Measurements from ENCODE around the gene CD7.

The CD7 gene

GRCh38 chr17:82328141-82328993, 11.0 kb upstream of the CD7 start:
- DNase-seq: no peak

GRCh38 chr17:82327757-82328140, 10.3 kb upstream of the CD7 start:
- no peak for DNase-seq

- no peak for DNase-seq
Observed at GRCh38 chr17:82327289-82327688, 9.9 kb upstream of the CD7 start.

GRCh38 chr17:82325286-82326180, 8.1 kb upstream of the CD7 start:
- no peak for DNase-seq

GRCh38 chr17:82324566-82325285, 7.3 kb upstream of the CD7 start:
- no peak for DNase-seq

GRCh38 chr17:82323514-82324234, 6.3 kb upstream of the CD7 start:
- DNase-seq: no peak

- DNase-seq: no peak
Observed at GRCh38 chr17:82322526-82323453, 5.4 kb upstream of the CD7 start.

- no peak for DNase-seq
Observed at GRCh38 chr17:82321947-82322466, 4.6 kb upstream of the CD7 start.

- peak; percentile 81 for DNase-seq
Observed at GRCh38 chr17:82320956-82321927, 3.8 kb upstream of the CD7 start.

- no peak for DNase-seq
Observed at GRCh38 chr17:82320140-82320840, 2.9 kb upstream of the CD7 start.

GRCh38 chr17:82319619-82320062, 2.2 kb upstream of the CD7 start:
- DNase-seq: no peak

- no peak for DNase-seq
Observed at GRCh38 chr17:82318772-82319606, 1.6 kb upstream of the CD7 start.

GRCh38 chr17:82318169-82318498, 726 bp upstream of the CD7 start:
- DNase-seq: no peak

GRCh38 chr17:82316651-82317393, 586 bp downstream of the CD7 start:
- DNase-seq: no peak

GRCh38 chr17:82315703-82316358, 1.6 kb downstream of the CD7 start:
- DNase-seq: peak; percentile 60

GRCh38 chr17:82314727-82315605, 2.4 kb downstream of the CD7 start:
- DNase-seq: no peak

Measured in stimulated activated CD4-positive, alpha-beta T cell treated with anti-CD3 and anti-CD28 coated beads, Interleukin-4, amount 100 ng/mL, for 1 hour (primary cell).